ENCODE results near the gene PBX1. TPM values are rescaled to one million over a fixed set of nuclear protein-coding genes. Genes with fewer than 3 reads are reported as not detected.
"Not testable (repeated sequence)": the region's sequence is repeated elsewhere in the genome, so short reads cannot be mapped to it uniquely, and the experiment has no call there.

PBX1 gene
- 8.7 and 11.5 TPM in 2 replicates for total RNA-seq

DNA sequence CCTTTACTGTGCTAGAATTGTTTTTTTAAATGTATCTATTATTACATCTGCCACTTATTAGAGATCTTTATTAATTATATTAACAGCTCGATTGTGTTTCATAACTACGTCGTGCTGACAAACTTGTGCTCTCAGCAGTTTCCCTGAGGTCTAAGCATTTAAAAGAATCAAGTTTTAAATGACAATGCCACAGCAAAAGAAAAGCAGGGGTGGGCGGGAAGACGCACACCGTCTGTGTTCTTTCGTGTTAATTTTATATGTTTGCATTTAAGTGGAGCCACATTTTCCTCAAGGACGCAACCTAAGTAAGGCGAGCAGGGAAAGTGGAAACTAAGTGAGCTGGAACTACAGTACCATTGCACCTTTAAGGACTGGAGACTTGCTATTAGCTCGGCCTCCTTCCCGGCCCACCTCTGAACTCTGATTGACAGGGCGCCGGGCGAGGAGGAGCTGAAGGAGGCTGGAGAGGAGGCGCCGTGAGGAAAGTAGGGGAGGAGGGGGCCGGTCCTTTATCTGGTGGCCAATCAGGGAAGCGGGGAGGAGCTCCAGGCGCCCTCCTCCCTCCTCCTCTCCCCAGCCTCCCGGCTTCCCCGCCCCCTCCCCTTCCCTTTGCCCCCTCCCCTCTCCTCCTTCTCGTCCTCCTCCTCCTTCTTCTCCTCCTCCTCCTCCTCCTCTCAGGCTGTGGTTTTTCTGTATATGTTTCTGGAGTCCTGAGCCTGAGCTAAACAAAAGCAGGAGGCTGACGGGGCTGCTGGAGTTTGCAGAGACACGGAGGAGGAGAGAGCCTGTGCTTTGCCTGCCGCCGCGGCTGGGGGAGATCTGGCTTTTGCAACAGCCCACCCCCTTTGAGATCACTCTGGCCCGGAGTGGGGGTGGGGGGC lies at the start of gene PBX1:
Gene PBX1, plus strand, starts transcription at position 724 of the 881 bp plus-strand sequence.
- DNase-seq (ENCODE audit: extremely low read depth, low read depth, low spot score) = peak; percentile 68

DNA sequence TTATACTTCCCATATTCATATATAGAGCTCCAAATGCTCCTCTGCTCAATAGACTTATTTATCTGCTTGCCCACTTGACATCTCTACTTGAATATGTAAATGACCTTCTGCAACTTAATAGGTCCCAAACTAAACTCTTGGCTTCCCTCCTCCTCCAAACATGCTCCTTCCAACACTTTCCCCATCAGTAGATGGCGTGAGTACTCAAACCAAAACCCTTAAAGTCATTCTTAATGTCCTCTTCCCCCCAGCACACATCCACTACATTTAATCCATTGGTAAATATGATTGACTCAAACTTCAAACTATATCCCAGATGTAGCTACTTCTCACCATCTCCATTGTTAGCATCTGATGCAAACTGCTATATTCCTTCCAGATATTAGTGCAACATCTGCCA lies 48.5 kb upstream of the PBX1 start:
- DNase-seq (ENCODE audit: extremely low read depth, low read depth, low spot score) = no peak

DNA sequence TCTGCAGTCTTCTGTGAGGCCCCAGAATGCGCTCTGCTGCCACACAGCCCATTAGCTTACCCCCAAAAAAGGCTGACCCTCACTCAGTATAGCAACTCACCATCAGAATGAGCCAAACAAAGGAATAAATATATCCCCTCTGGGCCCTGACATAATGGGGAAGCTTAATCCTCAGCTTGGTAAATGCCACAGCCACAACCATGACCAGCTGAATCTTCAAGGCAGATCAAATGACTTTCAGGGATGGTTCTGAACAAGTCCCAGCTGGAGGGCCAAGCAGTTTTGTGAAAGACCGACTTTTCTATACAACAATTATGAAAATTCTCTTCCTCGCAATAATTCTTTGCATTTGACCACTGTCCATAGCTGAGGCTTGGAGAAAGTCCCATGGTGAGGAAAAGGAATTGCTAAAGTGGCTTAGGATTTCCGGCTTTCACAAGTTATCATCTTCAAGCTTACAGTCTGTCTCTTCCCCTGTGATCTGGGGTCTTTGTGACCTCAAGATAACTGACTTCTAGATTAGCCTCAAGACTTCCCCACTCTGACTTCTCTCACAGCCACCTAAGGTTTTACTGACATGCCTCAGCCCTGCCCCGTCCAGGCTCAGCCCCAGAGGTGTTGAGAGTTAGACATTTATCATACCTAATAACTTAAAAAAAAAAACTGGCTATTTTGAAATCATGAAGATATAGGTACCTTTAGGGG lies 47.8 kb upstream of the PBX1 start:
- no peak for DNase-seq (ENCODE audit: extremely low read depth, low read depth, low spot score)

DNA sequence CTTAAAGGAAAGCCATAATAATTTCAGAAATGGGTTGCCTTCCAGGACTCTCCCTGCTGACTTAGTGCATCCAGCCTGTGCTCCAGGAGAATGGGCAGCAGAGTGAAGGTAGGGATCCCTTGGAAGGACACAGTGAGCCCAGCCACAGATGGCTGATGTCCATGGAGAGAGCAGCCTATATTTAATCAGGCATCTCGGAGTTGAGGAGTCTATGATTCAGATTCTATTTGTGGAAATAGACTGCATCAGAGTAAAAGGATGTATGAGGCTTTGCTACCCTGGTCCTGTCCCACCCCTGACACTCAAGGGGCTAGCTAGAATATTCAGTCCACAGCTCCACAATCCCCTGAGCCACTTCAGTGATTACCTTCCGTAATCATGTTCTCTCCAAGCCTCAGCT lies 43.8 kb upstream of the PBX1 start:
- DNase-seq (ENCODE audit: extremely low read depth, low read depth, low spot score) = no peak

DNA sequence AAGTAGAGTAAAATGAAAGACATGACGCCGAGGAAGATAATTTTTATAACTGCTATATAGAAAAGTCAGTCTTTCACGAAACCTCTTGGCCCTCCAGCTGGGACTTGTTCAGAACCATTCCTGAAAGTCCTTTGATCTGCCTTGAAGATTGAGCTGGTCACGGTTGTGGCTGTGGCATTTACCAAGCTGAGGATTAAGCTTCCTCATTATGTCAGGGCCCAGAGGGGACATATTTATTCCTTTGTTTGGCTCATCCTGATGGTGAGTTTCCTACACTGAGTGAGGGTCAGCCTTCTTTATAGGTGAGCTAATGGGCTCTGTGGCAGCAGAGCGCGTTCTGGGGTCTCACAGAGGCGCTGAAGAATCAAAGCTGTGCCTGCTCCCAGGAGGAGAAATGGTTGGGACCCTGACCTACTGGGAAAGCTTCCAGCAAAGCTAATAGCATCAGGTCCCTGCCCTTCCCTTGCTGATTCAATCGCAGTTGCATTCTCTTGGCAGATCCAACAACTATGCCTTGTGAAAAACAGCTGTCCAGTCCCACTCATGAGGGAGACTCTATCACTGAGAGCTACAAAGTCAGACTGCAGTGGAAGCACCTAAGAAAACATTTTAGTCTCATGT lies 43.2 kb upstream of the PBX1 start:
- no peak for DNase-seq (ENCODE audit: extremely low read depth, low read depth, low spot score)

DNA sequence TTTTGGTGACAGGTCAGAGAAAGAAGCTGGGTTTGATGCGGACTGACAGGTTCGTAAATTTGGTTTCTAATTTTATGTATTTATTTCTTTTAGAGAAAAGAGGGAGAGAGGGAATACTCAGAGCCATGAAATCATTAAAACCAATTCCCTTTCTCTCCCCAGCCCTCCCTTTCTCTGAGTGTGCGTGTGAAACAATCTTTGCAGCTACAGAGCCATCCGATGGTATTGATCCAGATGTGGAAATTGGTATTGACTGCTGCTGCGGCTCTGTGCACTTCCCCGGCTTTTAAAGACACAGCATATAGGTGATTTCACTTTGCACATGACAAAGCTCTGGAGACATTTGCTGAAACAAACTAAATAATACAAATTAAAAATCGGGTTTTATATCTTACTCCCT lies 42.4 kb upstream of the PBX1 start:
- DNase-seq (ENCODE audit: extremely low read depth, low read depth, low spot score) = no peak

DNA sequence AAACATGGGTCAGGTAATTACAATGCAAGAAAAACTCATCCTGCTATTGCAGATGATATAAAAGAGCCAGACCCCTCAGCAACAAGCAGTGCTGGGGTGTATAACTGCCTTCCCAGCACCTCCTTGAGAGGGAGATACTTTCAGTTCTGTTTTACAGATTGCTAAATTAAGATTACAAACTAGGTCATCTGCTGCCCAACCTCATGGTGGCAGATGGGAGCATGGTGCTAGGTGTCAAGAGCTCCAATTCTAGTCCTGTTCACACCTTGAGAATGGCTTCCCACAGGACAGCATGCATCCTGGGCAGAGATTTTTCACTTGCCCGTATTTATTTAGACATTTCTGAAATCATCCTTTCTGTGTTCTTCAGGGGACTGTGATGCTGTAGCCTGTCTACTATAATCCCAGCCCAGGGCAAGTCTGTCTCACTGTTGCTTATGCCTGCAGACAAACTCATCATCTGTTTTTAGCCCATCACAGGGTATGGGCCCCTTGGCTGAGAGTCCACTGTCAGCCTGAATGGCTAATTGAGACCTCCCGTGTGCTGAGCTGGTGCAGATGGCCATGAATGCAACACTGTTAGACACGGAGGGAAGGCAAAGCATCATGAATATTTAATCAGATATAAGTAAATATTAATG lies 40.2 kb upstream of the PBX1 start:
- DNase-seq (ENCODE audit: extremely low read depth, low read depth, low spot score) = no peak

DNA sequence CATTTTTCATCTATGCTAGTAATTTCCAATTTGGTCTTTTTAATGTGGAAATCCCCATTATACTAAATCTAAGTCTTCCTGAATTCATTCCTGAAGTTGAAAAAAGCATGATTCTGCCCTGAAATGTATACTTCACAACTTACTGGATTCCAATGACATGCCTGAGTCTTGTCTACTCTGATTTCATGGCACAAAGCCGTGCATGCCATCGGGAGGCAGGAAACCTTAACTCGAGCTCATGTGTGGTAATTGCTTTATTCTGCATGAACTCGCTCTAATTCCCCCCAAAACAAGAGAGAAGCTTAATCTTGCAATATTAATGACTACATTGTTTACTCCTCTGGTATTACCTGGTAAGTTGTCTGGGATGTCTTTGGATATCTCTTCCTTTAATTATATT lies 39.6 kb upstream of the PBX1 start:
- DNase-seq (ENCODE audit: extremely low read depth, low read depth, low spot score) = no peak

DNA sequence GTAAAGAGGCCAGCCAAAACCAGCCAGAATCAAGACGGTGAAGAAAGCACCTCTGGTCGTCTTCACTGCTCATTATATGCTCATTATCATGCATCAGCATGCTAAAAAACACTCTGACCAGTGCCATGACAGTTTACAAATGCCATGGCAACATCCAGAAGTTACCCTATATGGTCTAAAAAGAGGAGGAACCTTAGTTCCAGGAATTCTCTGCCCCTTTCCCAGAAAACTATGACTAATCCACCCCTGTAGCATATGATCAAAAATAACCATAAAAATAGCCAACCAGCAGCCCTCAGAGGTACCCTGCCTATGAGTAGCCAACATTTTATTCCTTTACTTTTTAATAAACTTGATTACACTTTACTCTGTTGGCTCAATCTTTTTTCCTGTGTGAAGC lies 34.2 kb upstream of the PBX1 start:
- DNase-seq (ENCODE audit: extremely low read depth, low read depth, low spot score) = no peak

DNA sequence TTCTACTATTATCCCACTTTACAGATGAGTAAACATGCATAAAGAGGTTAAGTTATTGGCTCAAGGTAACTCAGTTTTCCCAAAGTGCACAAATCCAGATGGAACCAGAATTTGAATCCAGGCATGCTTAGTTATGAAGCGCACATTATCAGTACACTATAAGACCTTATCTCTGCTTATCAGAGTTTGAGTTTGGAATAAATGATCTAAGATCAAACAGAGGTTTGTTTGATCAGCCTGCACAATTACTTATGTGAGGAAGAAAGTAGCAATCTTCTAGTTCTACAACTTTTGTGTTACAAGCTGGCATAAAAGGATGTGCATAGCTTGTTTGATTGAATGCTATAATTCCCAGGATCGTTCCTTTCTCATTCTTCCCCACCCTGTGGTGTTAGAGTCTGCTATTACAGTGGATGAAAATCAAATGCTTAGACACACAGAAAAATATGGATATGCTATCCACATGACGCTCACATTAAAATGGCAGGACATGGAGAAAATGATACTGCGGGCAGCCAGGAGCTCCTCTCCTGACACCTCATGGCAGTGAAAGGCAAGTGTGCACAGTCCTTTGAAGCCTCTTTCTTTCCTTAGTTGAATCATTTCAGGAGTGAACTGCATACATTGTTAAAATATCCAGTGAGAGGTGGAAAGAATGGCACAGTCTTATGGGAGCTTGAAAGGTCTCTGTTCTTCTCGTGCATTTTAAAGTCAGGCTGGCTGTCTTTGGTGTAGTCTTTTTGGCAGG lies 23.9 kb upstream of the PBX1 start:
- no peak for DNase-seq (ENCODE audit: extremely low read depth, low read depth, low spot score)

DNA sequence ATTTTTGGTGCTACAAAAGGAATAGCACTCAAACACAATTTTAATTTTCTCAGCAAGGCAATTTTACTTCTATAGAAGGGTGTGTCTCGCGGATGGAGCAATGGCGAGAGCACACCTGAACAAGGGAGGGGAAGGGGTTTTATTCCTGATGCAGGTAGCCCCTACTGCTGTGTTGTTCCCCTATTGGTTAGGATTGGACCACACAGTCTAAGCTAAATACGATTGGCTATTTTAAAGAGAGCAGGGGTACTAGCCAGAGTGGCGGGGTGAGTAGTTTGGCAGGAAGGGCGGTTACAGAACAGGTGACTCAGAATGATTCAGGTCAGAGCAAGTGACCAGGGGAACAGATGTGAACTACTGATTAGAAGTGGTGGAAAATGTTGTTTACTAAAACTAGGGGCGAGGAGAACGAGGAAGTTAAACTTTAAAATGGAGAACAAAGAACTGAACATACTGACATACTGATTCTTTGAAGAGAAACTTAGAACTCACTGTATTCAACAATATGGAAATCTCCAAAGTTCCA lies 6.5 kb upstream of the PBX1 start:
- DNase-seq (ENCODE audit: extremely low read depth, low read depth, low spot score) = not testable (repeated sequence)

DNA sequence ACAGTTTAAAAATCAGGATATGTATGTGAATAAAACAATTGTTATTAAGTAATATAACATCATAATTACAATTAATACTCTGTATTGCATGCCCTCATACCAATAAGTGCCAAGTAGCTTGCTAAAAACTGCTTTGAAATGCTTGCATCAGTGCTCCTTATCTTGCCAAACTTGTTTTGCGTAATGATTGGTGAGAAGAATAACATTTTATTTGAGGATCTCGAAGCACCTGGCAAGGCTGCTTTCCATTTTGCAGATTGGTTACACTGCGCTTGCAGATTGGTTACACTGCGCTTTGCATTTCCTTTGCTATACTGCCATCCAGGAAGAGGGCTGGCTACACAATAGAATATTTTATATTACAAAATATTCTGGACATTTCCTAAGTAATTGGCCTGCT lies 1.7 kb upstream of the PBX1 start:
- DNase-seq (ENCODE audit: extremely low read depth, low read depth, low spot score) = no peak

DNA sequence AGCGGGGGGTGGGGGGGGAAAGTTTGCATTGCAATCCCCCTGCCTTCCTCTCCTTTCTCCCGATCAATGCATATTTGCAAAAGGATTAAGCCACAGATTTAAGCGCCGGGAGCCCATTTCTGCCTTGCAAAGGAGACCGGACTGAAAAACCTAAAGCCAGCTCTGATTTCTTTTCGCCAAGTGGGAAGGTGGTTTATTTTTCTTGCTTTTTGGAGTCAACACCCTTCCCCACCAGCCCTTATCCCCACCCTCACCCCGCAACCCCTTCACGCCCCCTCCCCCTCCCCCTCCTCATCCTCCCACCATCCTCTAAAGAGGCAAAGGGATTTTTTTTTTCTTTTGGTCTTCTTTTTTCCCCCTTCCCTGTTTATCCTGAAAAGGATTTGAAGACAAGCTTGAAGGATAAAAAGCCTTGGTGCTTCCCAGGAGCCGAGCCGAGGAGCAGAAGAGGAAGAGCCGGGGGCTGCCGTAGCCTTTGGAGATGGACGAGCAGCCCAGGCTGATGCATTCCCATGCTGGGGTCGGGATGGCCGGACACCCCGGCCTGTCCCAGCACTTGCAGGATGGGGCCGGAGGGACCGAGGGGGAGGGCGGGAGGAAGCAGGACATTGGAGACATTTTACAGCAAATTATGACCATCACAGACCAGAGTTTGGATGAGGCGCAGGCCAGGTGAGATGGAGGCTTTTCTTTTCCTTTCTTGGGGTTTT lies 513 bp downstream of the PBX1 start:
- no peak for DNase-seq (ENCODE audit: extremely low read depth, low read depth, low spot score)

DNA sequence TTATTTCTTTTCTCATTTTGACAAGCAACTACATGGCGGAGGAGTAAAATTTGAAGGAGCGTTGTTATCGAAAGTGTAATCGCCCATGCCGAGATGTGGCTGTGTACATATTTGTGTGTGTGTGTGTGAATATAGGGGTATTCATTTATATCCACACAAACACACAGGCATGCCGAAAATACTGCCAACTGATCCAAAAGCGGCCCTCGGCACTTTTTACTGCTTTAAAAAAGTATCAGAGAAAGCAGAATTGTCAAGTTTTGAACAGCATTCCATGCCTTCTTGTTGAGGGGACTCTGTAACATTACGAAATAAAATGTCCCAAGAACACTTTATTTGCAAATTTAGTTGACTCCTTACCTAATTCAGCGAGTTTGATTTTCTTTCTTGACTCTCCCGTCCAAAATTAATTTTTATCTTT lies 1.1 kb downstream of the PBX1 start:
- no peak for DNase-seq (ENCODE audit: extremely low read depth, low read depth, low spot score)

DNA sequence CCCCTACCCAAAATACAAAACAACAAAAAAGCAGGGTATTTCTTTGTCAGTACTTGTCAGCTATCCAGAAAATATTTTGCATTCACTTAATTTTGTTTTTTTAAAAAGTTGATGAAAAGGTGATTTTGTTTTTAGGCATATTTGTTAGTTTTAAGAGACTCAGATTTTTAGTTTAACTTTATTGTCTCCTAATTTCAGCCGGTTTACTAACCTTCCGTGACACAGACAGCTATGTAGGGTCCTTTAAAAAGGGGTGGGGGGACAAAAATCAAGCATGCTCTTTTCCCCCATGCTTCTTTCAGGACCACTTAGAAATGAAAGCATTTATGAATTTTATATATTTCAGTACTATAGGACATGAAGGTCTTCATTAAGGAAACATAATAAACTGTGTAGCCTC lies 1.6 kb downstream of the PBX1 start:
- DNase-seq (ENCODE audit: extremely low read depth, low read depth, low spot score) = no peak

DNA sequence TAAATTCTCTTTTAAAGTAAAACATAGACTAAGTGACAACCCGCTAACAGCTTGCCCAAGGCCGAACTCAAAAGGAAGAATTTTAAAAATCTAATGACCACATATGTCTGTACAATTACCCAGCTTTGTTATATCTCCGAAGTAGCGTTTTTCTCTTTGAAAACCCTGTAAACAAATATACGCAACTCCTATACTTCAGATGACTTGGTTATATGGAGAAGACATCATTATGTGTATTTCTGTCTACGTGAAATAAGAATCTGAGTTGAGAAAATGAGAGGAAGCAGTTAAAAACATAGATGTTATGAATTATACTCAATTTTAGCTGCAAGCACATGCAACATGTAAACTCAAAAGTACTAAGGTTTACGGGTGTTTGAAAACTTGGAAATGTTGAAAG lies 2.0 kb downstream of the PBX1 start:
- no peak for DNase-seq (ENCODE audit: extremely low read depth, low read depth, low spot score)

DNA sequence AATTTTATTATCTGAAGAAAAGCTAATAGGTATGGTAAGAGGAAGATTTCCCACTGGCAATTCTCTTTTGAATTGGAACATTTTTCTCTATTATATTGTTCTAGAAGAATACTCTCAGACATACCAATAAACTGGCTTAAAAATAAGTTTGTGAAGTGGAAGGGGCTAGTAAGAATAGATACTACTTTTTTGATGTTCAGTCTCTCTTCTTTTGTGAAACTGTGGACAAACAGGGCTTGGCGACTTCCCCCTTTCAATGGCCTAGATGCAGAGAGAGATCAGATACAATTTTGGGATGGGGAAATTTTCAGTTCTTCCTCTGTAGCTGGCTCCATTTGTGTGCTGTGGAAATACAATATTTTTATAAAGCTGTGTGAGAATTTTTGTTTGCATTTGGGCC lies 2.5 kb downstream of the PBX1 start:
- DNase-seq (ENCODE audit: extremely low read depth, low read depth, low spot score) = no peak

DNA sequence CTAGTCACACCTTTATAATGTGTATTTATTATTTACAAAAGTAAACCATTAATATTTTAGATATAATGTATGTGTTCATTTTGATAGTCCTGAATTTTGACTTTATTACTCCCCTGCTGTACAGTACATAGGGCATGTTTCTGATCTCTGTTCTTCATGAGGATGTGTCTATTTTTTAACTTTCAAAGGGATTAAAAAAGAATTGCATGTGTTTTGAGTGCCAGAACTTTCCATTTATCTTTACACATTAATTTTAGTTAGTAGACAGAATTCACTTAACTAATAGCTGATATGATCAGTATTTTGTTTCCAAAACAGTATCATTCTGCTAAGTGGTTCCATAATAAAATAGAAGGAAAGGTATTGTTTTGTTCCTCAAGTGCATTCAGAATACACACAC lies 3.1 kb downstream of the PBX1 start:
- no peak for DNase-seq (ENCODE audit: extremely low read depth, low read depth, low spot score)

DNA sequence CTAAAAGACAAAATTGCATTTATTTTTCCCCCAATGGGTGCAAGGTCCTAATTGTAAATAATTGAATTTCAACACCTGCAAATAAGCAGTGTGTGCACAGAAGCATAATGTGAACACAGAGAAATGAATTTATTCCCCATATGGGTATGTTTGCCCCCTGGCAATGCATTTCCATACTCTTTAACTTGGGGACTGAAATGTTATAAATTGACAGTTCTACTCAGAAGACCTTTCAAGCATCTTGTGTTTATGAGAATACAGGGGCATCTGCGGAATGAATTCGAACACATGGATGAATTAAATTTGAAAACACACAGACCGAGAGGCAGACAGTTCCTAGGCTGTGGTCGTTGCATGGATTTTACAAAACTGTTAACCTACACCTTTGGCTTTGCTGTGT lies 3.5 kb downstream of the PBX1 start:
- no peak for DNase-seq (ENCODE audit: extremely low read depth, low read depth, low spot score)

Measured in glomerular endothelial cell (primary cell).